Upper lobe of left lung (tissue), 4 donors: ENCODE results near the gene CDC45.
"Not testable (repeated sequence)": the region's sequence is repeated elsewhere in the genome, so short reads cannot be mapped to it uniquely, and the experiment has no call there.

Source experiments
- CTCF ChIP-seq, 6 experiments: fragments of 450-650 bp in 4 of 6; fragments of 200-600 bp in 2 of 6; sonication (generic) in 2 of 6; IDR thresholded peaks; one replicate each; pipeline ENCODE4 v1.5.1; 2016 to 2019; ENCODE audit warnings: antibody characterized with exemption in 6 of 6
- EP300 ChIP-seq, 4 donors: sonication (generic); formaldehyde crosslinking; IDR thresholded peaks; one replicate each; pipeline ENCODE4 v1.5.1; 2017; ENCODE audit warnings: antibody characterized with exemption in 4 of 4, control low read depth in 2 of 4
- POLR2A ChIP-seq, 4 donors: fragments of 450-650 bp; IDR thresholded peaks; one replicate each; pipeline ENCODE4 v1.5.1; 2016 to 2017; ENCODE audit warnings: antibody characterized with exemption in 4 of 4, mild to moderate bottlenecking in 2 of 4
- POLR2AphosphoS5 ChIP-seq, 2 donors: sonication (generic); formaldehyde crosslinking; IDR thresholded peaks; one replicate each; pipeline ENCODE4 v1.5.1; 2017; ENCODE audit warnings: antibody characterized with exemption in 2 of 2

- not testable (repeated sequence) for TF ChIP-seq CTCF, POLR2A, POLR2AphosphoS5, EP300 (IDR thresholded peaks at IDR 0.05)
Observed at GRCh38 chr22:19531327-19531726, 51.6 kb downstream of the CDC45 start.
